ENCODE results near the gene KRT2. TPM values are rescaled to one million over a fixed set of nuclear protein-coding genes. Genes with fewer than 3 reads are reported as not detected.

KRT2 gene
- total RNA-seq, 4 donors from 2014 or later: not detected

DNA sequence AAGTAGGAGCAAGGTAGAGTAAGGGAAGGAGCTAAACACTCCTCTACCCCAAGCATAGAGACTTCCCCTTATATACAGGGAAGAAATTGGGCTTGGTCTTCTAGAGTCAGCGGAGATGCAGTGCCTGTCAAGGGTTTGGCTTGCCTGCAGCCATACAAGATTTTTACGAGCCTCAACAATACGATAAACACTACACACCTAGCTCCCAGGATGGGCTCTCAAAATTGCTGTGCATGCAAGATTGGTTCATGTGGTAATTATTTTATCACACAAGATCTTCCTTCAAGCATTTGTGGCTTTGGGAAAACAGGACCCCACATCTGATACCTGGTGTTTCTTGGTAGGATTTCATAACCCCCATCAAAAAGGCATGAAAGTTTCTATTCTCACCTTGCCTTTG, 28.4 kb upstream of the KRT2 start, which contains the start of gene KRT1:
KRT1 (minus strand) TSS at position 45 of the 400 bp plus-strand sequence. CDS start 59 bp downstream, outside the sequence.
- WGBS: 94% methylated on average over 3 of the region's 3 CpGs
- H3K4me1 ChIP-seq: peaks cover 0 to 16% (median 5%) of the 10 kb centered on the region in 4 donors
- peaks cover 0 to 21% (median 0%) of the 10 kb centered on the region in 4 donors for H3K27me3 ChIP-seq
- intact Hi-C loops (cut with DNase I): no loop called here
- H3K27ac ChIP-seq (replicated peaks in 1 of 4): no peak within 1 kb of the TSS
- no peaks in the 10 kb centered on the region for H3K36me3 ChIP-seq
- DNase-seq (ENCODE audit: extremely low spot score): no peak
- H3K9me3 ChIP-seq: no peaks in the 10 kb centered on the region
- TF ChIP-seq POLR2A (IDR thresholded peaks at IDR 0.05; ENCODE audit: low read depth) (no peak), EP300 (IDR thresholded peaks at IDR 0.05) (no peak), POLR2AphosphoS5 (IDR thresholded peaks at IDR 0.05) (no peak)
- TF ChIP-seq, protein P1, sequence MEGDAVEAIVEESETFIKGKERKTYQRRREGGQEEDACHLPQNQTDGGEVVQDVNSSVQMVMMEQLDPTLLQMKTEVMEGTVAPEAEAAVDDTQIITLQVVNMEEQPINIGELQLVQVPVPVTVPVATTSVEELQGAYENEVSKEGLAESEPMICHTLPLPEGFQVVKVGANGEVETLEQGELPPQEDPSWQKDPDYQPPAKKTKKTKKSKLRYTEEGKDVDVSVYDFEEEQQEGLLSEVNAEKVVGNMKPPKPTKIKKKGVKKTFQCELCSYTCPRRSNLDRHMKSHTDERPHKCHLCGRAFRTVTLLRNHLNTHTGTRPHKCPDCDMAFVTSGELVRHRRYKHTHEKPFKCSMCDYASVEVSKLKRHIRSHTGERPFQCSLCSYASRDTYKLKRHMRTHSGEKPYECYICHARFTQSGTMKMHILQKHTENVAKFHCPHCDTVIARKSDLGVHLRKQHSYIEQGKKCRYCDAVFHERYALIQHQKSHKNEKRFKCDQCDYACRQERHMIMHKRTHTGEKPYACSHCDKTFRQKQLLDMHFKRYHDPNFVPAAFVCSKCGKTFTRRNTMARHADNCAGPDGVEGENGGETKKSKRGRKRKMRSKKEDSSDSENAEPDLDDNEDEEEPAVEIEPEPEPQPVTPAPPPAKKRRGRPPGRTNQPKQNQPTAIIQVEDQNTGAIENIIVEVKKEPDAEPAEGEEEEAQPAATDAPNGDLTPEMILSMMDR (IDR thresholded peaks at IDR 0.05): no peak
- no peak within 1 kb of the TSS for H3K4me3 ChIP-seq

DNA sequence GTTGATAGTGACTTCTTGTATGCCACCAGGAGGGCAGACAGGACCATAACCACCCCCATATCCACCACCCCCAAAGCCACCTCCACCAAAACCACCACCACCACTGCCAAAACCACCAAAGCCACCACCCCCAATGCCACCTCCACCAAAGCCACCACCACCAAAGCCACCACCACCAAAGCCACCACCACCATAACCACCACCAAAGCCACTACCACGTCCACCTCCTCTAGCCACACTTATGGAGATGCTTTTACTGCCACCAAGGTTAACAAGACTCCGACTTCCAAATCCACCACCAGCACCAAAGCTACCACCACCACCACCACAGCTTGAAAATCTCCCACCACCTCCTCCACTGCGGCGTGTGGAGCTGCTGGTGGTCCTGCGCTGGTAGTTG, 27.9 kb upstream of the KRT2 start:
- Histone ChIP-seq H3K27me3 (peaks cover 0 to 18% (median 0%) of the 10 kb centered on the region in 4 donors), H3K36me3 (no peaks in the 10 kb centered on the region), H3K4me3 (no peak overlapping the region), H3K9me3 (no peaks in the 10 kb centered on the region), H3K27ac (replicated peaks in 1 of 4) (no peak overlapping the region), H3K4me1 (peaks cover 0 to 17% (median 5%) of the 10 kb centered on the region in 4 donors)
- TF ChIP-seq POLR2AphosphoS5 (IDR thresholded peaks at IDR 0.05) (no peak), EP300 (IDR thresholded peaks at IDR 0.05) (no peak), POLR2A (IDR thresholded peaks at IDR 0.05; ENCODE audit: low read depth) (no peak)
- TF ChIP-seq, protein P1 (IDR thresholded peaks at IDR 0.05): no peak
- DNase-seq (ENCODE audit: extremely low spot score): no peak
- WGBS: 94% methylated on average over 5 of the region's 5 CpGs
- intact Hi-C loops (cut with DNase I): no loop called here

DNA sequence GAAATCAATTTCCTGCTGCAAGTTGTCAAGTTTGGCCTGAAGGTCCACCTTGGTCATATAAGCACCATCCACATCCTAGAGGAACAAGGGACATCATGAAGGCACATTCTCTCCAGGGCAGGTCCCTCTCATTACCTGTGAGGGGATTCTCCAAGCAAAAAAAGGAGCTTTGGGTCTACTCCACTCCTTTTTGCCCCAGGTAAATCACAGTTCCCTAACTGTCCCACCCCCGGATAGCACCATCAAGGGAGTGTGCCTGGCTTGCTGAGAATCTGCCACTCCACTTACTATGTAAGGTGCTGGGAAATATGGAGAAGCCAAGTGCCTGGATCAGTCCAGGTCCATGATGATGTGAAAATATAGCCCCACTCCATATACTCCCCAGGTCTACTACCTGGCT, 25.7 kb upstream of the KRT2 start:
- Histone ChIP-seq H3K9me3 (no peaks in the 10 kb centered on the region), H3K4me3 (no peak overlapping the region), H3K27ac (replicated peaks in 1 of 4) (no peak overlapping the region), H3K36me3 (no peaks in the 10 kb centered on the region), H3K4me1 (peaks cover 0 to 38% (median 14%) of the 10 kb centered on the region in 4 donors), H3K27me3 (peaks cover 0 to 9% (median 0%) of the 10 kb centered on the region in 4 donors)
- intact Hi-C loops (cut with DNase I): no loop called here
- no peak for DNase-seq (ENCODE audit: extremely low spot score)
- 50% methylated on average over 1 of the region's 1 CpG for WGBS
- TF ChIP-seq POLR2AphosphoS5 (IDR thresholded peaks at IDR 0.05): no peak
- TF ChIP-seq EP300 (IDR thresholded peaks at IDR 0.05): no peak
- TF ChIP-seq POLR2A (IDR thresholded peaks at IDR 0.05; ENCODE audit: low read depth): no peak
- TF ChIP-seq, protein P1 (IDR thresholded peaks at IDR 0.05): no peak

DNA sequence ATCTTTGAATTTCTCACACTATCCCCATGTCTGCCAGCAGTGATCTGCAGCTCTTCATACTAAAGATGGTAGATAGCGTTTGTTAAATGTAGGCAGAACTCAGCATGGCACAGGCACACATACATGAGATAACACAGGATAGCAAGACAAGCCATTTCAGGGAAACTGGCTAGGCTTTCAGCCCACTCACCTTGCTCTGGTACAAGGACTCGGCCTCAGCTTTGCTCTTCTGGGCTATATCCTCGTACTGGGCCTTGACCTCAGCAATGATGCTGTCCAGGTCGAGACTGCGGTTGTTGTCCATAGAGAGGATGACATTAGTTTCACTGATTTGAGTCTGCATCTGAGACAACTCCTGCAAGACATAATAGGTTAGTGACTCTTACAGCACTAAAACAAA, 25.1 kb upstream of the KRT2 start:
- Histone ChIP-seq H3K27ac (replicated peaks in 1 of 4) (no peak overlapping the region), H3K36me3 (no peaks in the 10 kb centered on the region), H3K4me1 (peaks cover 0 to 35% (median 17%) of the 10 kb centered on the region in 4 donors), H3K4me3 (no peak overlapping the region), H3K9me3 (no peaks in the 10 kb centered on the region), H3K27me3 (peaks cover 0 to 9% (median 0%) of the 10 kb centered on the region in 4 donors)
- TF ChIP-seq EP300 (IDR thresholded peaks at IDR 0.05) (no peak), POLR2A (IDR thresholded peaks at IDR 0.05; ENCODE audit: low read depth) (no peak)
- TF ChIP-seq, protein P1 (IDR thresholded peaks at IDR 0.05): no peak
- no peak for DNase-seq (ENCODE audit: extremely low spot score)
- intact Hi-C loops (cut with DNase I): no loop called here
- 100% methylated on average over 5 of the region's 5 CpGs for WGBS

DNA sequence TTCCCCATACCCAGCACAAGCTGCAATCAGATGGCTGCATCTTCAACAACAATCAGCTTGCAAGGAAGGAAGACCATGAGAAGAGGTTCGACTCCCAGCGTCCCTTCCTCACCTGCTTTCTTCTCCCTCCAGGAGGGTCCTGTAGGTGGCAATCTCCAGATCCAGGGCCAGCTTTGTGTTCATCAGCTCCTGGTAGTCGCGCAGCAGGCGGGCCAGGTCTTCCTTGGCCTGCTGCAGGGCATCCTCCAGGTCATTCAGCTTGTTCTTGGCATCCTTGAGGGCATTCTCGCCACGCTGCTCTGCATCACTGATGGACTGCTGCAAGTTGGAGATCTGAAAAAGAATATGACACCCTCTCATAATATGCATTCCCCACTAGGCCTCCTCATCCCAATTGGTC, 24.2 kb upstream of the KRT2 start:
- DNase-seq (ENCODE audit: extremely low spot score): no peak
- H3K4me1 ChIP-seq: peaks cover 0 to 34% (median 17%) of the 10 kb centered on the region in 4 donors
- TF ChIP-seq POLR2AphosphoS5 (IDR thresholded peaks at IDR 0.05) (no peak), EP300 (IDR thresholded peaks at IDR 0.05) (no peak)
- intact Hi-C loops (cut with DNase I): no loop called here
- no peaks in the 10 kb centered on the region for H3K36me3 ChIP-seq
- H3K9me3 ChIP-seq: no peaks in the 10 kb centered on the region
- peaks cover 0 to 9% (median 0%) of the 10 kb centered on the region in 4 donors for H3K27me3 ChIP-seq
- no peak overlapping the region for H3K27ac ChIP-seq (replicated peaks in 1 of 4)
- H3K4me3 ChIP-seq: no peak overlapping the region
- WGBS: 94% methylated on average over 6 of the region's 7 CpGs

All from esophagus muscularis mucosa (tissue), 4 donors.